HepG2 (cell line): ENCODE measurements around the gene TRIM23. TPM values are rescaled to one million over a fixed set of nuclear protein-coding genes. Genes with fewer than 3 reads are reported as not detected.

ENCODE experiments used
- CEBPB ChIP-seq: IDR thresholded peaks from 2 replicates; pipeline ENCODE4 v1.6.1; 2011; ENCODE audit warnings: low read depth, low read length, improper control_type of control experiment, borderline replicate concordance
- CEBPG ChIP-seq: IDR thresholded peaks from 2 replicates; pipeline ENCODE4 v1.6.1; 2016
- GTF2F1 ChIP-seq: fragments of 150-350 bp; IDR thresholded peaks from 2 replicates; pipeline ENCODE4 v1.6.1; 2014; ENCODE audit warnings: low read length
- HNRNPUL1 ChIP-seq: fragments of 200-400 bp; formaldehyde crosslinking; IDR thresholded peaks from 2 replicates; pipeline ENCODE4 v1.6.1; 2017; ENCODE audit warnings: low read depth, mild to moderate bottlenecking, low read length, moderate library complexity
- JUN ChIP-seq: sonication (generic); formaldehyde crosslinking; IDR thresholded peaks from 2 replicates; pipeline ENCODE4 v1.4.0; 2020; ENCODE audit warnings: mild to moderate bottlenecking, missing genetic modification reagents
- KAT2B ChIP-seq: fragments of 150-350 bp; IDR thresholded peaks from 2 replicates; pipeline ENCODE4 v1.6.1; 2014; ENCODE audit warnings: low read depth, low read length, borderline replicate concordance
- KMT2B ChIP-seq: IDR thresholded peaks from 2 replicates; pipeline ENCODE4 v1.6.1; 2016; ENCODE audit warnings: missing genetic modification reagents, missing compliant biosample characterization
- MBD4 ChIP-seq: IDR thresholded peaks from 2 replicates; pipeline ENCODE4 v1.6.1; 2012; ENCODE audit warnings: low read length, inconsistent platforms, borderline replicate concordance
- MED1 ChIP-seq: sonication (generic); formaldehyde crosslinking; IDR thresholded peaks from 2 replicates; pipeline ENCODE4 v1.4.0; 2020; ENCODE audit warnings: missing genetic modification reagents
- MIXL1 ChIP-seq: IDR thresholded peaks from 2 replicates; pipeline ENCODE4 v1.6.1; 2016
- MLLT10 ChIP-seq: sonication (generic); formaldehyde crosslinking; IDR thresholded peaks from 2 replicates; pipeline ENCODE4 v1.4.0; 2020; ENCODE audit warnings: missing genetic modification reagents
- MTF1 ChIP-seq: sonication (generic); formaldehyde crosslinking; IDR thresholded peaks from 2 replicates; pipeline ENCODE4 v1.5.0; 2020; ENCODE audit warnings: missing genetic modification reagents
- POLR2A ChIP-seq, 2 experiments: IDR thresholded peaks; 2 replicates each; pipeline ENCODE4 v1.6.1; 2011; ENCODE audit warnings: low read depth in 2 of 2, low read length in 2 of 2, mild to moderate bottlenecking in 1 of 2, moderate library complexity in 1 of 2; ENCODE audit not compliant: insufficient read depth in 1 of 2
- SMAD9 ChIP-seq: sonication (generic); formaldehyde crosslinking; IDR thresholded peaks from 2 replicates; pipeline ENCODE4 v1.5.1; 2020; ENCODE audit warnings: mild to moderate bottlenecking, missing genetic modification reagents
- TBL1XR1 ChIP-seq: fragments of 150-350 bp; IDR thresholded peaks from 2 replicates; pipeline ENCODE4 v1.6.1; 2014; ENCODE audit warnings: borderline replicate concordance, low read length; ENCODE audit not compliant: partially characterized antibody
- ZFYVE20 ChIP-seq: sonication (generic); formaldehyde crosslinking; IDR thresholded peaks from 2 replicates; pipeline ENCODE4 v1.8.0; 2023; ENCODE audit warnings: low read depth, mild to moderate bottlenecking, moderate library complexity, missing genetic modification reagents, borderline replicate concordance
- ZKSCAN1 ChIP-seq: fragments of 150-350 bp; IDR thresholded peaks from 2 replicates; pipeline ENCODE4 v1.6.1; 2014; ENCODE audit warnings: low read length
- ZNF10 ChIP-seq: sonication (generic); formaldehyde crosslinking; IDR thresholded peaks from 2 replicates; pipeline ENCODE4 v1.4.0; 2020; ENCODE audit warnings: mild to moderate bottlenecking, low read depth, missing genetic modification reagents, borderline replicate concordance
- ZNF484 ChIP-seq: sonication (generic); formaldehyde crosslinking; IDR thresholded peaks from 2 replicates; pipeline ENCODE4 v1.5.1; 2020; ENCODE audit warnings: mild to moderate bottlenecking, low read depth, missing genetic modification reagents, borderline replicate concordance
- ZNF614 ChIP-seq: IDR thresholded peaks from 2 replicates; pipeline ENCODE4 v1.6.1; 2018; ENCODE audit warnings: missing biosample characterization, missing genetic modification reagents, inconsistent platforms, borderline replicate concordance
- polyA plus RNA-seq, 8 experiments: library from polyadenylated mRNA; depleted of rRNA in 3 of 8; stranded (reverse) in 7 of 8; unstranded in 1 of 8; fragments of >200 nt; fragmentation: Illumina TruSeq in 4 of 8; extraction: Trizol in 4 of 8; gene quantifications; 2 replicates each; pipeline versions ENCODE4 v1.2.1 to v1.2.3, GENCODE V29; 2011 to 2016; ENCODE audit warnings: low read depth in 4 of 8, missing spikeins in 1 of 8, mixed read lengths in 1 of 8; ENCODE audit not compliant: insufficient read depth in 1 of 8
- total RNA-seq, 5 experiments: library from RNA; depleted of rRNA; stranded (reverse); fragments of >200 nt; fragmentation: Illumina TruSeq; extraction: Trizol; gene quantifications; 2 replicates each; pipeline ENCODE4 v1.2.3, GENCODE V29; 2016; ENCODE audit warnings: low read depth in 1 of 5
- TF ChIP-seq, protein P1 (sequence below): sonication (generic); formaldehyde crosslinking; IDR thresholded peaks from 2 replicates; pipeline ENCODE4 v1.5.1; 2020; ENCODE audit warnings: missing genetic modification reagents, mild to moderate bottlenecking, borderline replicate concordance
- TF ChIP-seq, protein P2 (sequence below): sonication (generic); formaldehyde crosslinking; IDR thresholded peaks from 2 replicates; pipeline ENCODE4 v1.5.1; 2020; ENCODE audit warnings: mild to moderate bottlenecking, missing genetic modification reagents
- TF ChIP-seq, protein P3 (sequence below): IDR thresholded peaks from 2 replicates; pipeline ENCODE4 v1.6.1; 2012; ENCODE audit warnings: inconsistent platforms
- TF ChIP-seq, protein P4 (sequence below): sonication (generic); formaldehyde crosslinking; IDR thresholded peaks from 2 replicates; pipeline ENCODE4 v1.9.0; 2021; ENCODE audit warnings: missing genetic modification reagents, mild to moderate bottlenecking, borderline replicate concordance

TRIM23 gene
- total and polyA plus RNA-seq, 2 of the 13 experiments (the other 11 are each of a cell fraction or from before 2014, with no cell fraction given), result 4.6 to 11.4 TPM

DNA sequence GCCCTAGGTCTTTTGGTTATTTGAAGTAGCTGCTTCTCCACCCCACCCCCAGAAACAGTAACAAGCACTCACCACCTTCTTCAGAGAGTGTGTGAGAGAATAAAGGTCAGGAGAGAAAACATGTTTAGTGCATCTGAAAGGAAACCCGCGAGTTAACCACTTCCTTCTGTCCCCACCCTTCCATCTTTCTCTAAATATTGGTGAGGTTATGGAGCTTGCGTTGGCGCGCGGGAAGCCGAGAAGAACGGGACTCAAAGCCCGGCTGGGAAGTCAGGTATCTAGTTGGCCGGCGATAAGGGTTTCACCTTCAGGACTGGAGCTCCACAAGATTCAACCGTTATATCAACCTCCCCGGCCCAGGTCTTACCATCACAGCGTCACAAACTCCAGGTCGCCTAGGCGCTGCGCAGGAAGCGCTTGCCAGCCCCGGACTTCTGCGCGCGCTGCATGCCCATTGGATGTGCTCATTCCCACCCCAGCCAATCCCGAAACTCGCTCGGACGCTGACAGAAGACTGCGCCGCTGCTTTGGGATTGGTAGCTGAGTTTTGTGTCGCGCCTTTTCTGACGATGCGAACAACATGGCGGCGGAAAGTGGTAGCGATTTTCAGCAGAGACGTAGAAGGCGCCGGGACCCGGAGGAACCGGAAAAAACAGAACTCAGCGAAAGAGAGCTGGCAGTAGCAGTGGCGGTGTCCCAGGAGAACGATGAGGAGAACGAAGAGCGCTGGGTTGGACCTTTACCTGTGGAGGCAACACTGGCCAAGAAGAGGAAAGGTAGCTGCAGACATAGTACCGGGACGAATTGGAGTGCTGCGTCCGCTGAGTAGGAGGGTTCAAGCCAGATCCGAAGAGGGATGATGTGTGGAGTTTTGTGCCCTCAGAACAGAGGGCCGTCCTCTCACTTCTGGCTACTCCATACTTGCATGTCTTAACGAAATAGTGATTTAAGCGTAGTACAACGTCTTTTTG lies 61.1 kb downstream of the TRIM23 start, which contains the start of the genes CENPK and PPWD1 (continued):
- TF ChIP-seq, protein P1, sequence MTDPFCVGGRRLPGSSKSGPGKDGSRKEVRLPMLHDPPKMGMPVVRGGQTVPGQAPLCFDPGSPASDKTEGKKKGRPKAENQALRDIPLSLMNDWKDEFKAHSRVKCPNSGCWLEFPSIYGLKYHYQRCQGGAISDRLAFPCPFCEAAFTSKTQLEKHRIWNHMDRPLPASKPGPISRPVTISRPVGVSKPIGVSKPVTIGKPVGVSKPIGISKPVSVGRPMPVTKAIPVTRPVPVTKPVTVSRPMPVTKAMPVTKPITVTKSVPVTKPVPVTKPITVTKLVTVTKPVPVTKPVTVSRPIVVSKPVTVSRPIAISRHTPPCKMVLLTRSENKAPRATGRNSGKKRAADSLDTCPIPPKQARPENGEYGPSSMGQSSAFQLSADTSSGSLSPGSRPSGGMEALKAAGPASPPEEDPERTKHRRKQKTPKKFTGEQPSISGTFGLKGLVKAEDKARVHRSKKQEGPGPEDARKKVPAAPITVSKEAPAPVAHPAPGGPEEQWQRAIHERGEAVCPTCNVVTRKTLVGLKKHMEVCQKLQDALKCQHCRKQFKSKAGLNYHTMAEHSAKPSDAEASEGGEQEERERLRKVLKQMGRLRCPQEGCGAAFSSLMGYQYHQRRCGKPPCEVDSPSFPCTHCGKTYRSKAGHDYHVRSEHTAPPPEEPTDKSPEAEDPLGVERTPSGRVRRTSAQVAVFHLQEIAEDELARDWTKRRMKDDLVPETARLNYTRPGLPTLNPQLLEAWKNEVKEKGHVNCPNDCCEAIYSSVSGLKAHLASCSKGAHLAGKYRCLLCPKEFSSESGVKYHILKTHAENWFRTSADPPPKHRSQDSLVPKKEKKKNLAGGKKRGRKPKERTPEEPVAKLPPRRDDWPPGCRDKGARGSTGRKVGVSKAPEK (CRISPR knock-in tag), result peak; percentile 55; the same call in 1 of the 2 replicates
- no peak for TF ChIP-seq MBD4
- no peak for TF ChIP-seq ZNF484 (CRISPR knock-in tag)
- no peak for TF ChIP-seq SMAD9
- TF ChIP-seq POLR2A (IDR thresholded peaks at IDR 0.05; ENCODE audit: insufficient read depth in 1 of 2, low read depth in 2 of 2, low read length in 2 of 2), result peak; percentile 73 to 91
- no peak for TF ChIP-seq CEBPG (CRISPR knock-in tag)
- TF ChIP-seq KMT2B (CRISPR knock-in tag), result peak; percentile 98
- no peak for TF ChIP-seq JUN (CRISPR knock-in tag)
- TF ChIP-seq, protein P2, sequence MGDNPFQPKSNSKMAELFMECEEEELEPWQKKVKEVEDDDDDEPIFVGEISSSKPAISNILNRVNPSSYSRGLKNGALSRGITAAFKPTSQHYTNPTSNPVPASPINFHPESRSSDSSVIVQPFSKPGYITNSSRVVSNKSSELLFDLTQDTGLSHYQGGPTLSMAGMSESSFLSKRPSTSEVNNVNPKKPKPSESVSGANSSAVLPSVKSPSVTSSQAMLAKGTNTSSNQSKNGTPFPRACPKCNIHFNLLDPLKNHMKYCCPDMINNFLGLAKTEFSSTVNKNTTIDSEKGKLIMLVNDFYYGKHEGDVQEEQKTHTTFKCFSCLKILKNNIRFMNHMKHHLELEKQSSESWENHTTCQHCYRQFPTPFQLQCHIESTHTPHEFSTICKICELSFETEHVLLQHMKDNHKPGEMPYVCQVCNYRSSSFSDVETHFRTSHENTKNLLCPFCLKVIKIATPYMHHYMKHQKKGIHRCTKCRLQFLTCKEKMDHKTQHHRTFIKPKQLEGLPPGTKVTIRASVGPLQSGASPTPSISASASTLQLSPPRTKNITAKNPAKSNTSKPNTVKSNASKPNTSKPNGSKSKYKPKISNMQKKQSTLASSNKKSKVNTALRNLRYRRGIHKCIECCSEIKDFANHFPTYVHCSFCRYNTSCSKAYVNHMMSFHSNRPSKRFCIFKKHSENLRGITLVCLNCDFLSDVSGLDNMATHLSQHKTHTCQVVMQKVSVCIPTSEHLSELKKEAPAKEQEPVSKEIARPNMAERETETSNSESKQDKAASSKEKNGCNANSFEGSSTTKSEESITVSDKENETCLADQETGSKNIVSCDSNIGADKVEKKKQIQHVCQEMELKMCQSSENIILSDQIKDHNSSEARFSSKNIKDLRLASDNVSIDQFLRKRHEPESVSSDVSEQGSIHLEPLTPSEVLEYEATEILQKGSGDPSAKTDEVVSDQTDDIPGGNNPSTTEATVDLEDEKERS (CRISPR knock-in tag), result no peak; the same call in 1 of the 2 replicates
- peak; percentile 16 for TF ChIP-seq TBL1XR1
- TF ChIP-seq HNRNPUL1, result no peak
- TF ChIP-seq, protein P3, sequence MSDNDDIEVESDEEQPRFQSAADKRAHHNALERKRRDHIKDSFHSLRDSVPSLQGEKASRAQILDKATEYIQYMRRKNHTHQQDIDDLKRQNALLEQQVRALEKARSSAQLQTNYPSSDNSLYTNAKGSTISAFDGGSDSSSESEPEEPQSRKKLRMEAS, result peak; percentile 84; the same call in 1 of the 2 replicates
- TF ChIP-seq CEBPB, result no peak
- no peak for TF ChIP-seq ZNF10
- TF ChIP-seq KAT2B, result no peak
- TF ChIP-seq ZKSCAN1, result peak; percentile 43; the same call in 1 of the 2 replicates
- TF ChIP-seq ZNF614 (CRISPR knock-in tag), result peak; percentile 27; the same call in 1 of the 2 replicates
- TF ChIP-seq MIXL1 (CRISPR knock-in tag), result no peak
- no peak for TF ChIP-seq GTF2F1
- TF ChIP-seq MED1 (CRISPR knock-in tag), result peak; percentile 66
- TF ChIP-seq MTF1 (CRISPR knock-in tag), result no peak
- no peak for TF ChIP-seq ZFYVE20 (CRISPR knock-in tag)
- no peak for TF ChIP-seq MLLT10 (CRISPR knock-in tag)
- TF ChIP-seq, protein P4, sequence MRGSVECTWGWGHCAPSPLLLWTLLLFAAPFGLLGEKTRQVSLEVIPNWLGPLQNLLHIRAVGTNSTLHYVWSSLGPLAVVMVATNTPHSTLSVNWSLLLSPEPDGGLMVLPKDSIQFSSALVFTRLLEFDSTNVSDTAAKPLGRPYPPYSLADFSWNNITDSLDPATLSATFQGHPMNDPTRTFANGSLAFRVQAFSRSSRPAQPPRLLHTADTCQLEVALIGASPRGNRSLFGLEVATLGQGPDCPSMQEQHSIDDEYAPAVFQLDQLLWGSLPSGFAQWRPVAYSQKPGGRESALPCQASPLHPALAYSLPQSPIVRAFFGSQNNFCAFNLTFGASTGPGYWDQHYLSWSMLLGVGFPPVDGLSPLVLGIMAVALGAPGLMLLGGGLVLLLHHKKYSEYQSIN, result no peak
